HCEC 1CT (cell line): ENCODE measurements around the gene KL.

Experiments
- DNase-seq: peaks from one replicate; pipeline ENCODE4 v3.0.0-alpha.2; 2017

KL gene

DNA sequence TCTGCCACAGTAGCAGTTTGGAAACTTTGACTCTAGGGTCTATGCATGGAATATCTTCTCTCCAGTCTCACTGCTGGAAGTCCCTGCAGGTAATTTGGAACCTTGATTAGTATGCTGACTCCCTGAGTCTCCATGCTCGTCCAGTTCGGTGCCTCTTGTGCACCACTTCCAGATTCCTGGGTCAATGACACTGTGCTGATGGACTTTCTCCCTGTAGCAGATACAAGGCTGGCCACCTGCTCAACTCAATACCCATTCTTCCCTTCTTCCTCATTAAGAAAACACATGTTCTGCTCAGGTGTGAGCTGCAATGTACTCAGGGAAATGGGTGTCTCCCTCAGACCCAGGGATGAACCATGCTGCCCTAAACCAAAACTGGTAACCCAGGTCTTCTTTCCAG, 99.1 kb downstream of the KL start:
- DNase-seq: no peak
